Pancreas (tissue), 10 donors: ENCODE results near the gene PACS2. TPM values are rescaled to one million over a fixed set of nuclear protein-coding genes. Genes with fewer than 3 reads are reported as not detected.
A peak's percentile ranks its signal among the peaks of the same experiment; 100 is the strongest.

Experiments
- ATAC-seq, 4 donors: fragments of 200-7000 bp; cut with Tn5 transposase; one replicate each; pipeline versions ENCODE4 v1.8.0 to v1.9.1; 2020; ENCODE audit warnings: mild to moderate bottlenecking in 4 of 4, moderate library complexity in 4 of 4
- DNase-seq, 6 donors: peaks; one replicate each; pipeline ENCODE4 v3.0.0-alpha.2; 2020
- FAIRE-seq: peaks from 2 replicates; lab custom pipeline; 2012; peaks lifted over from hg19 to GRCh38; lab: Jason Lieb, UNC
- H3K27ac ChIP-seq, 4 donors: fragments of 200-600 bp; sonication (generic); 1 replicate in 3 of 4; 2 replicates in 1 of 4; pipeline versions ENCODE4 v1.5.0 to v1.8.0; 2020
- H3K27me3 ChIP-seq, 4 donors: fragments of 200-600 bp; one replicate each; pipeline ENCODE4 v1.8.0; 2021
- H3K36me3 ChIP-seq, 3 donors: fragments of 200-600 bp; sonication (generic) in 1 of 3; one replicate each; pipeline versions ENCODE4 v1.5.0 to v1.8.0; 2020 to 2021
- H3K4me1 ChIP-seq, 3 donors: fragments of 200-600 bp; one replicate each; pipeline ENCODE4 v1.8.0; 2021
- H3K4me3 ChIP-seq, 4 donors: fragments of 200-600 bp; sonication (generic) in 2 of 4; one replicate each; pipeline versions ENCODE4 v1.5.0 to v1.8.0; 2020 to 2021
- H3K9me3 ChIP-seq, 4 donors: fragments of 200-600 bp; one replicate each; pipeline ENCODE4 v1.8.0; 2021
- WGBS, 2 donors: extraction: QIAGEN DNeasy Blood & Tissue Kit; methylation state at CpG; one replicate each; pipeline ENCODE4 v1.1.7; 2013; 5-methylcytosine and 5-hydroxymethylcytosine counted together
- intact Hi-C, 3 donors: fragments of 100-400 bp; cut with DNase I; formaldehyde crosslinking; loops; one replicate each; pipeline versions ENCODE4 v1.11.1 to v1.14.2; 2022
- polyA plus RNA-seq, 2 donors: library from polyadenylated mRNA; stranded (reverse); fragments of 200-250 nt; gene quantifications; one replicate each; pipeline ENCODE4 v1.2.3, GENCODE V29; 2013
- total RNA-seq, 6 donors: library from RNA; stranded (reverse); fragmentation: NEBNext Ultra II Directional in 4 of 6; extraction: Animal tissue kit (Norgen Biotek cat#: 25700) in 4 of 6; gene quantifications; one replicate each; pipeline versions ENCODE4 v1.2.1 to v1.2.4, GENCODE V29; 2021 to 2023
- TF ChIP-seq, protein P1 (sequence below), 4 donors: fragments of 200-600 bp; sonication (generic) in 3 of 4; IDR thresholded peaks; one replicate each; pipeline versions ENCODE4 v1.5.0 to v1.8.0; 2021; ENCODE audit warnings: antibody characterized with exemption in 4 of 4
- donor health status: healthy with polysubstance abuse.
- donor health status: DM: no; HTN: no; CAD: no; lungs with moderate emphysema.
- donor health status: DM: no; HTN: no; CAD: no.
- donor health status: control.
- donor health status: control.
- donor health status: Bipolar disorder and iron deficiency.
- donor health status: DM: yes; HTN: yes; CAD: no.
- donor health status: DM: no; HTN: no; CAD: no.
- donor health status: DM: no; HTN: no; CAD: no.
- donor health status: DM: yes; HTN: yes; CAD: no.

The PACS2 gene
- total and polyA plus RNA-seq, 8 donors: 36.9 to 128 (median 49.3) TPM

DNA sequence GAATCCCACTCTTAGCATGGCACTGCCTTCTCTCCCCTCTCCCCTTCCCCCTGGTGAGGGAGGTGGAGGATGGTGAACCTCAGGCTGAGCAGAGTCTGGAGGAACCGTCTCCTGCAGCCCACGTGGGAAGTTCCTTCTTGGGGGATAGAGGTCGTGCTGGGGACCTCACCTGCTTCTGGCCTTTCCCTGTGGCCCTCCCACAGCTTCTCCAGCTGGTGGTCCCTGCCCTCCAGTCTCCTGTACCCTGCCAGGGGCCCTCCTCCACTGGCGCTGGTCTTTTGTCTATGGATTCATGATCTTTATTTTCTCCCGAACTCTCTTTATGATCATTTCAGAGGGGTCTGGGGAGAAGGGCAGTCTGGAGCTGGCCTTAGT is 96.1 kb downstream of the PACS2 start:
- Histone ChIP-seq H3K4me1 (peaks cover 0 to 4% (median 0%) of the 10 kb centered on the region in 3 donors), H3K9me3 (no peaks in the 10 kb centered on the region), H3K27me3 (no peaks in the 10 kb centered on the region), H3K27ac (no peak overlapping the region), H3K36me3 (no peaks in the 10 kb centered on the region), H3K4me3 (peak overlapping the region in 2 of 4 donors; percentile 30 to 41)
- WGBS, 2 donors: 57 to 67% methylated on average over 5 of the region's 5 CpGs
- FAIRE-seq (no peak), ATAC-seq (no peak), DNase-seq (no peak)
- intact Hi-C loops: no loop called here
- TF ChIP-seq, protein P1, sequence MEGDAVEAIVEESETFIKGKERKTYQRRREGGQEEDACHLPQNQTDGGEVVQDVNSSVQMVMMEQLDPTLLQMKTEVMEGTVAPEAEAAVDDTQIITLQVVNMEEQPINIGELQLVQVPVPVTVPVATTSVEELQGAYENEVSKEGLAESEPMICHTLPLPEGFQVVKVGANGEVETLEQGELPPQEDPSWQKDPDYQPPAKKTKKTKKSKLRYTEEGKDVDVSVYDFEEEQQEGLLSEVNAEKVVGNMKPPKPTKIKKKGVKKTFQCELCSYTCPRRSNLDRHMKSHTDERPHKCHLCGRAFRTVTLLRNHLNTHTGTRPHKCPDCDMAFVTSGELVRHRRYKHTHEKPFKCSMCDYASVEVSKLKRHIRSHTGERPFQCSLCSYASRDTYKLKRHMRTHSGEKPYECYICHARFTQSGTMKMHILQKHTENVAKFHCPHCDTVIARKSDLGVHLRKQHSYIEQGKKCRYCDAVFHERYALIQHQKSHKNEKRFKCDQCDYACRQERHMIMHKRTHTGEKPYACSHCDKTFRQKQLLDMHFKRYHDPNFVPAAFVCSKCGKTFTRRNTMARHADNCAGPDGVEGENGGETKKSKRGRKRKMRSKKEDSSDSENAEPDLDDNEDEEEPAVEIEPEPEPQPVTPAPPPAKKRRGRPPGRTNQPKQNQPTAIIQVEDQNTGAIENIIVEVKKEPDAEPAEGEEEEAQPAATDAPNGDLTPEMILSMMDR (IDR thresholded peaks at IDR 0.05): no peak

DNA sequence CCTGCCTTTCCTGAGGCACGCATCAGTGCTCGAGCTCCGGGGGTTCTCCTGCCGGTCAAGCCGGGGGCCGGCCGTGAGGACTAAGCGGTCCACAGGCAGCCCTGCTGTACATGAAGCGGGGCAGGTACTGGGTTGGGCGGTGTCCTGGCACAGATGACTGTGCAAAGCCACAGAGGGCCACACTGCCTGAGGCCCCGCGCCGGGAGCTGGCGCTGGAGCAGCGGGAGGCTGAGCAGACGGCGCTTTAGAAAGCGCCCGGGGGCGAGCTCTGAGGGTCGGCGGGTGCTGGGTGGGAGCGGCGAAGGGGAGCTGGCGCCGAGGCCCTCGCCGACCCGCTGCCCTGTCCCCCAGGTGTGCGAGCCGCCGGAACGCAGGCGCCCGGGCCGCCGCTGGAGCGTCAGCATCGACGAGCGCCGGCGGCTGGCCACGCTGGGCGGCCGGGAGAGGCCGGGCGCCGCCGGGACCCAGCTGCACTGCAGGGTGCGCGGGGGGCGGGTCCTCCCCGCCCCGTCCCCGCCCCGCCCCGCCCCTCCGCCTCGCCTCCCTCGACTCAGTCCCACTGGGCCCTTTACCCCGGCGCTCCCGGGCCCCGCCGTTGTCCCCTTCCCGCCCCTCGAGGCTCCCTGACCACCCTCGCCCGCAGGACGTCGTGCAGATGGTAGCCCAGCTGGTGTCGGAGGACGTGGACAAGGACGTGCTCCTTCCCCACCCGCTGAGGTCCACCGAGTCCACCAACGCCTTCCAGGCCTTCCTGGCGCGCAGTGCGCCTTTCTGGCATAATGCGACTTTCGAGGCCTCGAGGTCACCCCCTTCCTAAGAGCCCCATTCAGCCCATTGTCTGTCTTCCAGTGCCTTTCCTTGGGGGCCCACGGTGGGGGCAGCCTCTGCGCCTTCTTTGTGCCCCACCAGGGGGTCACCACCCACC is 96.7 kb downstream of the PACS2 start:
- WGBS, 2 donors: 11 to 15% methylated on average over 55 to 85 of the region's 86 CpGs

DNA sequence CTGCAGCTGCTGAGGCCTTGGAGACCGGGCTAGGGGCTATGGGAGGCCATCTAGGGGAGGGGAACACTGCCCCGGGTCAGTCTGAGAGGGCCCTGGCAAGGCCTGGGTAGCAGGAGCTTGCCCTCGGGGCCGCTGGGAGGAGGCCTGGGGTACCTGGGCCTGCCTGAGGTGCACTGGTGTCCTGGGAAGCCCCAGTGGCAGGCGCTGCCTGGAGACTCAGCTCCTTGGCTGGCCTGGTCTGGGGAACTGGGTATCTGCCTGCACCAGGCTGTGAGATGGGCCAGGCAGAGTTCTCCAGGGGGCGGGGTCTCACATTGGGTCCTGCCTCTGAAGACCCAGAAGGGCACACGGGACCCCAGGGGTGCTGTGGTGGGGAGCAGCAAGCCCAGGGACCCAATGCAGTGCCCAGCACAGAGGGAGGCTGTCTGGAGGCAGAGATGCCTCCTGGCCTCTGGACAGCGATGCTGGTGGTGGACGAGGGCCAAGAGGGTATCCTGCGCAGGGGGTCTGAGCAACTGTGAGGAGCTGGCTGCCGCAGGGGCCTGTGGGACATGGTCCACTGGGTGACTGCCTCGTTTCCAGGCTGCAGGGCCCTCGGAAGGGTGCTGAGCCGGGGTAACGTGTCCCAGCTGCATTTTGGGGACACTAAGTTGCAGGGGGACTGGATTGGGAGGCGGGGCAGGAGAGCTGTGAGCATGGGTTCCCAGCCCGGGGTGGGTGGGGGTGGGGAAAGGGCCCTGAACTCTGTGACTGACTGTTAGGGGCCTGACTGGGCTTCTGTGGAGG is 97.6 kb downstream of the PACS2 start:
- Histone ChIP-seq H3K9me3 (no peaks in the 10 kb centered on the region), H3K4me3 (no peak overlapping the region), H3K27me3 (no peaks in the 10 kb centered on the region), H3K4me1 (peaks cover 0 to 4% (median 0%) of the 10 kb centered on the region in 3 donors), H3K36me3 (no peaks in the 10 kb centered on the region), H3K27ac (no peak overlapping the region)
- FAIRE-seq: no peak
- no peak for ATAC-seq
- WGBS, 2 donors: 71 to 83% methylated on average over 14 to 17 of the region's 17 CpGs
- peak in 2 of 6 donors; percentile 44 to 73 for DNase-seq
- TF ChIP-seq, protein P1 (IDR thresholded peaks at IDR 0.05): no peak
- intact Hi-C loops: no loop called here

More for the DNA sequence above, 96.7 kb downstream of the PACS2 start:
- Histone ChIP-seq H3K9me3 (no peaks in the 10 kb centered on the region), H3K4me3 (peak overlapping the region in 2 of 4 donors; percentile 30 to 41), H3K4me1 (peaks cover 0 to 4% (median 0%) of the 10 kb centered on the region in 3 donors), H3K27ac (no peak overlapping the region), H3K27me3 (no peaks in the 10 kb centered on the region), H3K36me3 (no peaks in the 10 kb centered on the region)
- FAIRE-seq (no peak), DNase-seq (peak in 4 of 6 donors; percentile 50 to 84 (median 72)), ATAC-seq (peak; percentile 65 to 79 (median 77))
- TF ChIP-seq, protein P1 (IDR thresholded peaks at IDR 0.05): no peak
- intact Hi-C loops: no loop called here

DNA sequence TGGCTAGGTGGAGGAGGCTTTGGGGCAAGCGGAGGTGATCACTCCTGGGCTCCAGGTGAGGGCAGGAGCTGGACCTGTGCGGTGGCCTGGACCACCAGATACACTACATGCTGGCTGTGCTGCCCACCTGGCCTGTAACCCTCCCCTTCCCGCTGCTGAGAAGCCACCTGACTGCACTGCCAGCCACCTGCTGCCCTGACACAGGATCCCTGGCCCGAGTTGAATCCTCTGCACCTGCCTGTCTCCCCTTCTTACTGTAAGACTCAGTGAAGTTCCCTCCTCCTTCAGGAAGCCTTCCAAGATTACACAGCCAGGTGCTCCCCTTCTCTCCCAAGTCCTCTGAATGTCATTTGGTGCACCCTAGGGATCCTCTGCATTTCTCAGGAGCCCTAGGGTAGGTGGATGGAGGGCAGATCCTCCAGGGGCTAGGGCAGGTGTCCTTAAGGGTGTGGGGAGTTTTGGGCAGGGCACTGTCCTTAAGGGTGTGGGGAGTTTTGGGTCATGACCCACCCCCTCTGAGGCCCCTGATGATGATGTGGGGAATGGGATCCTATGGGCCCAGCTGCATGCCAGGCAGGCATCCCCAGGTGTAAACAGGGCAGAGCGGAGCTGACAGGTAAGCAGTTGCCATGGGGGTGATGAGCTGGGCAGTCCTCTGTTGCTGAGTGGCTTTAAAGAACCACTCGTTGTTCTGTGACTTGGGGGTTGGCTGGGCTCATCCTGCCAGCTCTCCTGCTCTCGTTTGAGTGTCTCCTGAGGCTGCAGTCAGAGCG is 98.4 kb downstream of the PACS2 start:
- intact Hi-C loops: no loop called here
- 72 to 80% methylated on average over 8 of the region's 8 CpGs for WGBS, 2 donors
- peaks cover 0 to 4% (median 0%) of the 10 kb centered on the region in 3 donors for H3K4me1 ChIP-seq
- no peaks in the 10 kb centered on the region for H3K27me3 ChIP-seq
- no peaks in the 10 kb centered on the region for H3K36me3 ChIP-seq
- TF ChIP-seq, protein P1 (IDR thresholded peaks at IDR 0.05): no peak
- DNase-seq: no peak
- no peak for ATAC-seq
- no peaks in the 10 kb centered on the region for H3K9me3 ChIP-seq
- H3K4me3 ChIP-seq: no peak overlapping the region
- FAIRE-seq: no peak
- H3K27ac ChIP-seq: no peak overlapping the region
